K562 (cell line): ENCODE measurements around the gene PDE2A. TPM values are rescaled to one million over a fixed set of nuclear protein-coding genes. Genes with fewer than 3 reads are reported as not detected.

Experiments
- CBFA2T3 ChIP-seq: fragments of 450-650 bp; IDR thresholded peaks from 2 replicates; pipeline ENCODE4 v1.6.1; 2017
- RNF2 ChIP-seq: sonication (generic); IDR thresholded peaks from 2 replicates; pipeline ENCODE4 v1.6.1; 2016
- SRSF3 ChIP-seq: fragments of 200-400 bp; formaldehyde crosslinking; IDR thresholded peaks from 2 replicates; pipeline ENCODE4 v1.6.1; 2016; ENCODE audit warnings: mild to moderate bottlenecking, low read length, moderate library complexity; ENCODE audit not compliant: insufficient read depth
- ZFP1 ChIP-seq: fragments of 450-650 bp; formaldehyde crosslinking; IDR thresholded peaks from 2 replicates; pipeline ENCODE4 v1.4.0; 2020; ENCODE audit warnings: mild to moderate bottlenecking, mixed read lengths
- polyA plus RNA-seq, 8 experiments: library from polyadenylated mRNA; depleted of rRNA in 4 of 8; stranded (reverse) in 5 of 8; unstranded in 3 of 8; fragments of >200 nt; fragmentation: Nextera tagmentation in 2 of 8; fragmentation: Illumina TruSeq in 1 of 8; extraction: Ambion mirVana in 2 of 8; extraction: Trizol in 1 of 8; gene quantifications; 2 replicates each; pipeline versions ENCODE4 v1.2.1 to v1.2.3, GENCODE V29; 2011 to 2014; ENCODE audit warnings: inconsistent platforms in 1 of 8, missing spikeins in 1 of 8
- total RNA-seq, 7 experiments: library from RNA; depleted of rRNA in 6 of 7; stranded (reverse); fragments of >200 nt in 6 of 7; fragmentation: Illumina TruSeq in 2 of 7; extraction: Trizol in 2 of 7; gene quantifications; 2 replicates each; pipeline versions ENCODE4 v1.2.1 to v1.2.3, GENCODE V29; 2011 to 2021; ENCODE audit warnings: low replicate concordance in 1 of 7
- TF ChIP-seq, protein P1 (sequence below): sonication (generic); formaldehyde crosslinking; IDR thresholded peaks from 2 replicates; pipeline ENCODE4 v1.8.1; 2023; ENCODE audit warnings: mild to moderate bottlenecking, missing genetic modification reagents
- TF ChIP-seq, protein P2 (sequence below): conservative IDR thresholded peaks from 2 replicates; pipeline ENCODE4 v1.6.1; 2011; ENCODE audit warnings: low read depth, mild to moderate bottlenecking, low read length; ENCODE audit not compliant: control insufficient read depth
- TF ChIP-seq, protein P3 (sequence below): sonication (generic); formaldehyde crosslinking; IDR thresholded peaks from 2 replicates; pipeline ENCODE4 v1.8.1; 2023; ENCODE audit warnings: missing genetic modification reagents, mild to moderate bottlenecking, borderline replicate concordance
- TF ChIP-seq, protein P4 (sequence below): fragments of 450-650 bp; formaldehyde crosslinking; IDR thresholded peaks from 2 replicates; pipeline ENCODE4 v1.4.0; 2022; ENCODE audit warnings: missing genetic modification characterization
- TF ChIP-seq, protein P5 (sequence below), 2 experiments: IDR thresholded peaks; 2 replicates each; pipeline ENCODE4 v1.6.1; 2011; ENCODE audit warnings: borderline replicate concordance in 1 of 2, control low read depth in 1 of 2, low read depth in 1 of 2, low read length in 1 of 2, mild to moderate bottlenecking in 1 of 2, mixed read lengths in 1 of 2, moderate library complexity in 1 of 2; ENCODE audit not compliant: insufficient read depth in 1 of 2, insufficient read length in 1 of 2, poor library complexity in 1 of 2, severe bottlenecking in 1 of 2; ENCODE audit errors: extremely low read depth in 1 of 2
- TF ChIP-seq, protein P6 (sequence below): fragments of 450-650 bp; IDR thresholded peaks from 2 replicates; pipeline ENCODE4 v1.6.1; 2018; ENCODE audit not compliant: partially characterized antibody

PDE2A gene
- total and polyA plus RNA-seq, 9 of the 15 experiments (the other 6 are each of a cell fraction or from before 2014, with no cell fraction given) = 0.07 to 15.2 (median 1.6) TPM; not detected in 1

DNA sequence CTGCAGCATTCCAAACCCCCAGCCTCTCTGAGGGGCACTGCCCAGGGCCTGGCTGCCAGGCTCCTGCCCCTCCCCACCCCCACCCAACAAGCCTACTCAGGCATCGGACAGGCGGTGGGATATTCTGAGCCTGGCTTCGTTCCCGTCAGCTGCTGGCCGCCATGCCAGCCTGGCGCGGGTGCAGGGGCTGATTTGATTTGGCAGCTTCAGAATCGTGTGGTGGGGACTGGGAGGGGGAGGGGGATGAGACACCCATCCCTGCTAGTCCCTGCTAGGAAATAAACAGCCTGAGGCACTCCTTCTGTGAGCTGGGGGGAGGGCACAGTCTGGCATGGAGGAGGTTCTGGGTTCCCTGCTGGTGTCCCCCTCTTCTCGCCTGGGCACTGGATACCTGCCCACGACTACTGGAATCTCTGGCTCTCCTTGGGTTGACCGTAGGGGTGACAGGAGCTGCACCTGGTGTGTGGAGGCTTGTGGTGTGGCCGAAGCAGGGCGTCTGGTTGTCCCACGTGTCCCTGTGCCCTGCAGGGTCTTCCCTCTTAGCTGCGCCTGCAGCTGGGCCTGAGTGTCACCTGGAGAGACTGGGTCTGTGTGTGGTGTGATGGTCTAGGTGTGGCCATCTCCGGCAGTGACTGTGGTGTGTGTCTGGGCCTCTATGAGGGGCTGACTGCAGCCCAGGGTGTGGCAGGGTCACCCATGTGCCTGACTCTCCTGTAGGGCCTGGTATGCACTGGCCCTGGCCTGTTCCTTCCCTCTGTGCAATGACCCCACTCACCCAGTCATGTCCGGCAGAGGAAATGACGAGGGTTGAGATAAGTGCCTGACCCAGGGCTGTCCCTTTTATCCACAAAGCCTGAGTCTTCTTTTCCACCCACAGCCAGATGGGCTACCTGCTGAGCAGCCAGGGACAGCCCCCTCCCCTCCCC lies 42.2 kb downstream of the PDE2A start (continued):
- TF ChIP-seq, protein P1, sequence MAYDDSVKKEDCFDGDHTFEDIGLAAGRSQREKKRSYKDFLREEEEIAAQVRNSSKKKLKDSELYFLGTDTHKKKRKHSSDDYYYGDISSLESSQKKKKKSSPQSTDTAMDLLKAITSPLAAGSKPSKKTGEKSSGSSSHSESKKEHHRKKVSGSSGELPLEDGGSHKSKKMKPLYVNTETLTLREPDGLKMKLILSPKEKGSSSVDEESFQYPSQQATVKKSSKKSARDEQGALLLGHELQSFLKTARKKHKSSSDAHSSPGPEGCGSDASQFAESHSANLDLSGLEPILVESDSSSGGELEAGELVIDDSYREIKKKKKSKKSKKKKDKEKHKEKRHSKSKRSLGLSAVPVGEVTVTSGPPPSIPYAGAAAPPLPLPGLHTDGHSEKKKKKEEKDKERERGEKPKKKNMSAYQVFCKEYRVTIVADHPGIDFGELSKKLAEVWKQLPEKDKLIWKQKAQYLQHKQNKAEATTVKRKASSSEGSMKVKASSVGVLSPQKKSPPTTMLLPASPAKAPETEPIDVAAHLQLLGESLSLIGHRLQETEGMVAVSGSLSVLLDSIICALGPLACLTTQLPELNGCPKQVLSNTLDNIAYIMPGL (CRISPR knock-in tag) = no peak
- TF ChIP-seq, protein P2, sequence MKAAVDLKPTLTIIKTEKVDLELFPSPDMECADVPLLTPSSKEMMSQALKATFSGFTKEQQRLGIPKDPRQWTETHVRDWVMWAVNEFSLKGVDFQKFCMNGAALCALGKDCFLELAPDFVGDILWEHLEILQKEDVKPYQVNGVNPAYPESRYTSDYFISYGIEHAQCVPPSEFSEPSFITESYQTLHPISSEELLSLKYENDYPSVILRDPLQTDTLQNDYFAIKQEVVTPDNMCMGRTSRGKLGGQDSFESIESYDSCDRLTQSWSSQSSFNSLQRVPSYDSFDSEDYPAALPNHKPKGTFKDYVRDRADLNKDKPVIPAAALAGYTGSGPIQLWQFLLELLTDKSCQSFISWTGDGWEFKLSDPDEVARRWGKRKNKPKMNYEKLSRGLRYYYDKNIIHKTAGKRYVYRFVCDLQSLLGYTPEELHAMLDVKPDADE = peak; percentile 73
- TF ChIP-seq, protein P3, sequence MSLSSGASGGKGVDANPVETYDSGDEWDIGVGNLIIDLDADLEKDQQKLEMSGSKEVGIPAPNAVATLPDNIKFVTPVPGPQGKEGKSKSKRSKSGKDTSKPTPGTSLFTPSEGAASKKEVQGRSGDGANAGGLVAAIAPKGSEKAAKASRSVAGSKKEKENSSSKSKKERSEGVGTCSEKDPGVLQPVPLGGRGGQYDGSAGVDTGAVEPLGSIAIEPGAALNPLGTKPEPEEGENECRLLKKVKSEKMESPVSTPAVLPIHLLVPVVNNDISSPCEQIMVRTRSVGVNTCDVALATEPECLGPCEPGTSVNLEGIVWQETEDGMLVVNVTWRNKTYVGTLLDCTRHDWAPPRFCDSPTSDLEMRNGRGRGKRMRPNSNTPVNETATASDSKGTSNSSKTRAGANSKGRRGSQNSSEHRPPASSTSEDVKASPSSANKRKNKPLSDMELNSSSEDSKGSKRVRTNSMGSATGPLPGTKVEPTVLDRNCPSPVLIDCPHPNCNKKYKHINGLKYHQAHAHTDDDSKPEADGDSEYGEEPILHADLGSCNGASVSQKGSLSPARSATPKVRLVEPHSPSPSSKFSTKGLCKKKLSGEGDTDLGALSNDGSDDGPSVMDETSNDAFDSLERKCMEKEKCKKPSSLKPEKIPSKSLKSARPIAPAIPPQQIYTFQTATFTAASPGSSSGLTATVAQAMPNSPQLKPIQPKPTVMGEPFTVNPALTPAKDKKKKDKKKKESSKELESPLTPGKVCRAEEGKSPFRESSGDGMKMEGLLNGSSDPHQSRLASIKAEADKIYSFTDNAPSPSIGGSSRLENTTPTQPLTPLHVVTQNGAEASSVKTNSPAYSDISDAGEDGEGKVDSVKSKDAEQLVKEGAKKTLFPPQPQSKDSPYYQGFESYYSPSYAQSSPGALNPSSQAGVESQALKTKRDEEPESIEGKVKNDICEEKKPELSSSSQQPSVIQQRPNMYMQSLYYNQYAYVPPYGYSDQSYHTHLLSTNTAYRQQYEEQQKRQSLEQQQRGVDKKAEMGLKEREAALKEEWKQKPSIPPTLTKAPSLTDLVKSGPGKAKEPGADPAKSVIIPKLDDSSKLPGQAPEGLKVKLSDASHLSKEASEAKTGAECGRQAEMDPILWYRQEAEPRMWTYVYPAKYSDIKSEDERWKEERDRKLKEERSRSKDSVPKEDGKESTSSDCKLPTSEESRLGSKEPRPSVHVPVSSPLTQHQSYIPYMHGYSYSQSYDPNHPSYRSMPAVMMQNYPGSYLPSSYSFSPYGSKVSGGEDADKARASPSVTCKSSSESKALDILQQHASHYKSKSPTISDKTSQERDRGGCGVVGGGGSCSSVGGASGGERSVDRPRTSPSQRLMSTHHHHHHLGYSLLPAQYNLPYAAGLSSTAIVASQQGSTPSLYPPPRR (CRISPR knock-in tag) = no peak
- TF ChIP-seq SRSF3 (no peak), RNF2 (0 out of 2 replicates have a peak, but pooled peaks have one; percentile 13), CBFA2T3 (peak; percentile 80), ZFP1 (CRISPR knock-in tag) (no peak)
- TF ChIP-seq, protein P4, sequence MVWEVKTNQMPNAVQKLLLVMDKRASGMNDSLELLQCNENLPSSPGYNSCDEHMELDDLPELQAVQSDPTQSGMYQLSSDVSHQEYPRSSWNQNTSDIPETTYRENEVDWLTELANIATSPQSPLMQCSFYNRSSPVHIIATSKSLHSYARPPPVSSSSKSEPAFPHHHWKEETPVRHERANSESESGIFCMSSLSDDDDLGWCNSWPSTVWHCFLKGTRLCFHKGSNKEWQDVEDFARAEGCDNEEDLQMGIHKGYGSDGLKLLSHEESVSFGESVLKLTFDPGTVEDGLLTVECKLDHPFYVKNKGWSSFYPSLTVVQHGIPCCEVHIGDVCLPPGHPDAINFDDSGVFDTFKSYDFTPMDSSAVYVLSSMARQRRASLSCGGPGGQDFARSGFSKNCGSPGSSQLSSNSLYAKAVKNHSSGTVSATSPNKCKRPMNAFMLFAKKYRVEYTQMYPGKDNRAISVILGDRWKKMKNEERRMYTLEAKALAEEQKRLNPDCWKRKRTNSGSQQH (CRISPR knock-in tag) = no peak
- TF ChIP-seq, protein P5, sequence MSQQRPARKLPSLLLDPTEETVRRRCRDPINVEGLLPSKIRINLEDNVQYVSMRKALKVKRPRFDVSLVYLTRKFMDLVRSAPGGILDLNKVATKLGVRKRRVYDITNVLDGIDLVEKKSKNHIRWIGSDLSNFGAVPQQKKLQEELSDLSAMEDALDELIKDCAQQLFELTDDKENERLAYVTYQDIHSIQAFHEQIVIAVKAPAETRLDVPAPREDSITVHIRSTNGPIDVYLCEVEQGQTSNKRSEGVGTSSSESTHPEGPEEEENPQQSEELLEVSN (IDR thresholded peaks at IDR 0.05; ENCODE audit: borderline replicate concordance in 1 of 2, extremely low read depth in 1 of 2, insufficient read depth in 1 of 2, insufficient read length in 1 of 2, low read depth in 1 of 2, low read length in 1 of 2, poor library complexity in 1 of 2, severe bottlenecking in 1 of 2) = peak; percentile 37 to 79
- TF ChIP-seq, protein P6, sequence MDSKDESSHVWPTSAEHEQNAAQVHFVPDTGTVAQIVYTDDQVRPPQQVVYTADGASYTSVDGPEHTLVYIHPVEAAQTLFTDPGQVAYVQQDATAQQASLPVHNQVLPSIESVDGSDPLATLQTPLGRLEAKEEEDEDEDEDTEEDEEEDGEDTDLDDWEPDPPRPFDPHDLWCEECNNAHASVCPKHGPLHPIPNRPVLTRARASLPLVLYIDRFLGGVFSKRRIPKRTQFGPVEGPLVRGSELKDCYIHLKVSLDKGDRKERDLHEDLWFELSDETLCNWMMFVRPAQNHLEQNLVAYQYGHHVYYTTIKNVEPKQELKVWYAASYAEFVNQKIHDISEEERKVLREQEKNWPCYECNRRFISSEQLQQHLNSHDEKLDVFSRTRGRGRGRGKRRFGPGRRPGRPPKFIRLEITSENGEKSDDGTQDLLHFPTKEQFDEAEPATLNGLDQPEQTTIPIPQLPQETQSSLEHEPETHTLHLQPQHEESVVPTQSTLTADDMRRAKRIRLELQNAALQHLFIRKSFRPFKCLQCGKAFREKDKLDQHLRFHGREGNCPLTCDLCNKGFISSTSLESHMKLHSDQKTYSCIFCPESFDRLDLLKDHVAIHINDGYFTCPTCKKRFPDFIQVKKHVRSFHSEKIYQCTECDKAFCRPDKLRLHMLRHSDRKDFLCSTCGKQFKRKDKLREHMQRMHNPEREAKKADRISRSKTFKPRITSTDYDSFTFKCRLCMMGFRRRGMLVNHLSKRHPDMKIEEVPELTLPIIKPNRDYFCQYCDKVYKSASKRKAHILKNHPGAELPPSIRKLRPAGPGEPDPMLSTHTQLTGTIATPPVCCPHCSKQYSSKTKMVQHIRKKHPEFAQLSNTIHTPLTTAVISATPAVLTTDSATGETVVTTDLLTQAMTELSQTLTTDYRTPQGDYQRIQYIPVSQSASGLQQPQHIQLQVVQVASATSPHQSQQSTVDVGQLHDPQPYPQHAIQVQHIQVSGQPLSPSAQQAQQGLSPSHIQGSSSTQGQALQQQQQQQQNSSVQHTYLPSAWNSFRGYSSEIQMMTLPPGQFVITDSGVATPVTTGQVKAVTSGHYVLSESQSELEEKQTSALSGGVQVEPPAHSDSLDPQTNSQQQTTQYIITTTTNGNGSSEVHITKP = peak; percentile 14
